Measurements from ENCODE around the gene YARS2. TPM values are rescaled to one million over a fixed set of nuclear protein-coding genes. Genes with fewer than 3 reads are reported as not detected.

YARS2 gene
- polyA plus RNA-seq, 2 of the 4 experiments (the other 2 are of a cell fraction): 23.3 to 43.2 TPM

- 3% methylated on average over 1 of the region's 1 CpG for WGBS (ENCODE audit: missing lambda C conversion rate)
- no peaks in the 10 kb centered on the region for H3K4me1 ChIP-seq
- FAIRE-seq: no peak
- ATAC-seq: no peak
- no peak for TF ChIP-seq EP300 (IDR thresholded peaks at IDR 0.05)
- no peak for TF ChIP-seq MYC (IDR thresholded peaks at IDR 0.05; ENCODE audit: borderline replicate concordance, low read length)
- TF ChIP-seq E2F6 (IDR thresholded peaks at IDR 0.05; ENCODE audit: borderline replicate concordance, low read depth): no peak
- no peak for TF ChIP-seq USF2 (IDR thresholded peaks at IDR 0.05)
- no peak for TF ChIP-seq EHMT2 (IDR thresholded peaks at IDR 0.05; ENCODE audit: low read depth)
- TF ChIP-seq ZSCAN20 (CRISPR knock-in tag; IDR thresholded peaks at IDR 0.05): no peak
- no peak for TF ChIP-seq GATA3 (IDR thresholded peaks at IDR 0.05; ENCODE audit: borderline replicate concordance)
- TF ChIP-seq ZC3H11A (IDR thresholded peaks at IDR 0.05): no peak
- TF ChIP-seq, protein P1, sequence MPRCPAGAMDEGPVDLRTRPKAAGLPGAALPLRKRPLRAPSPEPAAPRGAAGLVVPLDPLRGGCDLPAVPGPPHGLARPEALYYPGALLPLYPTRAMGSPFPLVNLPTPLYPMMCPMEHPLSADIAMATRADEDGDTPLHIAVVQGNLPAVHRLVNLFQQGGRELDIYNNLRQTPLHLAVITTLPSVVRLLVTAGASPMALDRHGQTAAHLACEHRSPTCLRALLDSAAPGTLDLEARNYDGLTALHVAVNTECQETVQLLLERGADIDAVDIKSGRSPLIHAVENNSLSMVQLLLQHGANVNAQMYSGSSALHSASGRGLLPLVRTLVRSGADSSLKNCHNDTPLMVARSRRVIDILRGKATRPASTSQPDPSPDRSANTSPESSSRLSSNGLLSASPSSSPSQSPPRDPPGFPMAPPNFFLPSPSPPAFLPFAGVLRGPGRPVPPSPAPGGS (IDR thresholded peaks at IDR 0.05): no peak
- no peak for TF ChIP-seq MAZ (IDR thresholded peaks at IDR 0.05; ENCODE audit: borderline replicate concordance, low read depth, low read length)
- TF ChIP-seq MAFK (IDR thresholded peaks at IDR 0.05; ENCODE audit: partially characterized antibody): no peak
- no peak for TF ChIP-seq CHD4 (IDR thresholded peaks at IDR 0.05; ENCODE audit: borderline replicate concordance)
- TF ChIP-seq SMC3 (IDR thresholded peaks at IDR 0.05): no peak
- no peak for TF ChIP-seq ATOH8 (CRISPR knock-in tag; IDR thresholded peaks at IDR 0.05; ENCODE audit: low read depth)
- TF ChIP-seq CBX2 (IDR thresholded peaks at IDR 0.05; ENCODE audit: borderline replicate concordance, low read depth): no peak
- TF ChIP-seq ZNF302 (CRISPR knock-in tag; IDR thresholded peaks at IDR 0.05): no peak
- TF ChIP-seq, protein P2, sequence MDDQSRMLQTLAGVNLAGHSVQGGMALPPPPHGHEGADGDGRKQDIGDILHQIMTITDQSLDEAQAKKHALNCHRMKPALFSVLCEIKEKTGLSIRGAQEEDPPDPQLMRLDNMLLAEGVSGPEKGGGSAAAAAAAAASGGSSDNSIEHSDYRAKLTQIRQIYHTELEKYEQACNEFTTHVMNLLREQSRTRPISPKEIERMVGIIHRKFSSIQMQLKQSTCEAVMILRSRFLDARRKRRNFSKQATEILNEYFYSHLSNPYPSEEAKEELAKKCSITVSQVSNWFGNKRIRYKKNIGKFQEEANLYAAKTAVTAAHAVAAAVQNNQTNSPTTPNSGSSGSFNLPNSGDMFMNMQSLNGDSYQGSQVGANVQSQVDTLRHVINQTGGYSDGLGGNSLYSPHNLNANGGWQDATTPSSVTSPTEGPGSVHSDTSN (IDR thresholded peaks at IDR 0.05): no peak
- TF ChIP-seq RCOR1 (IDR thresholded peaks at IDR 0.05; ENCODE audit: low read depth, low read length): no peak
- TF ChIP-seq ESRRA (IDR thresholded peaks at IDR 0.05; ENCODE audit: borderline replicate concordance, low read length): no peak
- no peak overlapping the region for H3K27ac ChIP-seq
- ChIA-PET POLR2A (no interaction called here), CTCF (interaction anchor here (3.1 kb wide), 1 partner anchor 14 kb away, joined by 15 read pairs; the partner anchor contains the start of gene YARS2)
- DNase-seq (ENCODE audit: low read depth in 1 of 2, low spot score in 1 of 2): no peak
- no peaks in the 10 kb centered on the region for H3K9me3 ChIP-seq
- no peak overlapping the region for H3K4me2 ChIP-seq
- no peak overlapping the region for H3K4me3 ChIP-seq
Observed at GRCh38 chr12:32770141-32770540, 14.4 kb upstream of the YARS2 start.

- FAIRE-seq (no peak), ATAC-seq (no peak; a peak in 1 of 6 replicates), DNase-seq (ENCODE audit: low read depth in 1 of 2, low spot score in 1 of 2) (no peak)
- Histone ChIP-seq H3K4me1 (no peaks in the 10 kb centered on the region), H3K4me2 (no peak overlapping the region), H3K4me3 (no peak overlapping the region), H3K9me3 (no peaks in the 10 kb centered on the region), H3K27ac (no peak overlapping the region)
- CTCF ChIA-PET: no interaction called here
- POLR2A ChIA-PET: no interaction called here
- WGBS (ENCODE audit: missing lambda C conversion rate): 4% methylated on average over 4 of the region's 4 CpGs
- no peak for TF ChIP-seq MAX (IDR thresholded peaks at IDR 0.05)
- no peak for TF ChIP-seq POLR2A (IDR thresholded peaks at IDR 0.05; ENCODE audit: low read length)
- TF ChIP-seq ATOH8 (CRISPR knock-in tag; IDR thresholded peaks at IDR 0.05; ENCODE audit: low read depth): no peak
- no peak for TF ChIP-seq MYC (IDR thresholded peaks at IDR 0.05; ENCODE audit: borderline replicate concordance, low read length)
- TF ChIP-seq CBX8 (IDR thresholded peaks at IDR 0.05): no peak
- TF ChIP-seq CHD2 (IDR thresholded peaks at IDR 0.05; ENCODE audit: low read length, partially characterized antibody): no peak
- TF ChIP-seq ZFP36 (IDR thresholded peaks at IDR 0.05; ENCODE audit: borderline replicate concordance, partially characterized antibody): no peak
- no peak for TF ChIP-seq RAD21 (conservative IDR thresholded peaks at IDR 0.05 in 1 of 2, IDR thresholded peaks at IDR 0.05 in 1 of 2)
- no peak for TF ChIP-seq RCOR1 (IDR thresholded peaks at IDR 0.05; ENCODE audit: low read depth, low read length)
- TF ChIP-seq, protein P3, sequence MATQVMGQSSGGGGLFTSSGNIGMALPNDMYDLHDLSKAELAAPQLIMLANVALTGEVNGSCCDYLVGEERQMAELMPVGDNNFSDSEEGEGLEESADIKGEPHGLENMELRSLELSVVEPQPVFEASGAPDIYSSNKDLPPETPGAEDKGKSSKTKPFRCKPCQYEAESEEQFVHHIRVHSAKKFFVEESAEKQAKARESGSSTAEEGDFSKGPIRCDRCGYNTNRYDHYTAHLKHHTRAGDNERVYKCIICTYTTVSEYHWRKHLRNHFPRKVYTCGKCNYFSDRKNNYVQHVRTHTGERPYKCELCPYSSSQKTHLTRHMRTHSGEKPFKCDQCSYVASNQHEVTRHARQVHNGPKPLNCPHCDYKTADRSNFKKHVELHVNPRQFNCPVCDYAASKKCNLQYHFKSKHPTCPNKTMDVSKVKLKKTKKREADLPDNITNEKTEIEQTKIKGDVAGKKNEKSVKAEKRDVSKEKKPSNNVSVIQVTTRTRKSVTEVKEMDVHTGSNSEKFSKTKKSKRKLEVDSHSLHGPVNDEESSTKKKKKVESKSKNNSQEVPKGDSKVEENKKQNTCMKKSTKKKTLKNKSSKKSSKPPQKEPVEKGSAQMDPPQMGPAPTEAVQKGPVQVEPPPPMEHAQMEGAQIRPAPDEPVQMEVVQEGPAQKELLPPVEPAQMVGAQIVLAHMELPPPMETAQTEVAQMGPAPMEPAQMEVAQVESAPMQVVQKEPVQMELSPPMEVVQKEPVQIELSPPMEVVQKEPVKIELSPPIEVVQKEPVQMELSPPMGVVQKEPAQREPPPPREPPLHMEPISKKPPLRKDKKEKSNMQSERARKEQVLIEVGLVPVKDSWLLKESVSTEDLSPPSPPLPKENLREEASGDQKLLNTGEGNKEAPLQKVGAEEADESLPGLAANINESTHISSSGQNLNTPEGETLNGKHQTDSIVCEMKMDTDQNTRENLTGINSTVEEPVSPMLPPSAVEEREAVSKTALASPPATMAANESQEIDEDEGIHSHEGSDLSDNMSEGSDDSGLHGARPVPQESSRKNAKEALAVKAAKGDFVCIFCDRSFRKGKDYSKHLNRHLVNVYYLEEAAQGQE (IDR thresholded peaks at IDR 0.05): no peak
- TF ChIP-seq USF2 (IDR thresholded peaks at IDR 0.05): no peak
Observed at GRCh38 chr12:32768518-32768917, 12.8 kb upstream of the YARS2 start.

Measured in A549 (cell line).